ENCODE results near the gene BTBD8.

The BTBD8 gene

DNA sequence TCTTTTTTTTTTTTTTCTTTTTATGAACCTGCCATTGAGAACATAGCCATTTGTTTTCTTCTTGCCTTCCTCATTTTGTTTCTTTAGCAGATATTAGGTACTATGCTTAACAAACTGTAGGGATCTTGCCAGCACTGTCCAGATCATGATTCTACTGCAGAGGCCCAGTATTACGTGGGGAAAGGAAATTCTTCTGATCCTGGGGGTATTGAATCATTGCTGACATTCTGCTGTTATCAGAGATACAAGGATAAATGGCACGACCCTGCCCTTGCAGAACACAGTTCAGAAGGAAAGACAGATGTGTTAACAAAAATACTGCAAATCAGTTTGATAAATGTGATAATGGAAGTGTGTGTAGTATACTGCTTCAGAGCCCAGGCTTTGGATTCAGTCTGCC is 56.2 kb downstream of the BTBD8 start:
- no peak overlapping the region for H3K4me3 ChIP-seq (ENCODE audit: low read length)
- DNase-seq (ENCODE audit: low read depth), result no peak
- TF ChIP-seq, protein P1, sequence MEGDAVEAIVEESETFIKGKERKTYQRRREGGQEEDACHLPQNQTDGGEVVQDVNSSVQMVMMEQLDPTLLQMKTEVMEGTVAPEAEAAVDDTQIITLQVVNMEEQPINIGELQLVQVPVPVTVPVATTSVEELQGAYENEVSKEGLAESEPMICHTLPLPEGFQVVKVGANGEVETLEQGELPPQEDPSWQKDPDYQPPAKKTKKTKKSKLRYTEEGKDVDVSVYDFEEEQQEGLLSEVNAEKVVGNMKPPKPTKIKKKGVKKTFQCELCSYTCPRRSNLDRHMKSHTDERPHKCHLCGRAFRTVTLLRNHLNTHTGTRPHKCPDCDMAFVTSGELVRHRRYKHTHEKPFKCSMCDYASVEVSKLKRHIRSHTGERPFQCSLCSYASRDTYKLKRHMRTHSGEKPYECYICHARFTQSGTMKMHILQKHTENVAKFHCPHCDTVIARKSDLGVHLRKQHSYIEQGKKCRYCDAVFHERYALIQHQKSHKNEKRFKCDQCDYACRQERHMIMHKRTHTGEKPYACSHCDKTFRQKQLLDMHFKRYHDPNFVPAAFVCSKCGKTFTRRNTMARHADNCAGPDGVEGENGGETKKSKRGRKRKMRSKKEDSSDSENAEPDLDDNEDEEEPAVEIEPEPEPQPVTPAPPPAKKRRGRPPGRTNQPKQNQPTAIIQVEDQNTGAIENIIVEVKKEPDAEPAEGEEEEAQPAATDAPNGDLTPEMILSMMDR (IDR thresholded peaks at IDR 0.05; ENCODE audit: insufficient read depth, low read depth, low read length, missing control alignments), result no peak

DNA sequence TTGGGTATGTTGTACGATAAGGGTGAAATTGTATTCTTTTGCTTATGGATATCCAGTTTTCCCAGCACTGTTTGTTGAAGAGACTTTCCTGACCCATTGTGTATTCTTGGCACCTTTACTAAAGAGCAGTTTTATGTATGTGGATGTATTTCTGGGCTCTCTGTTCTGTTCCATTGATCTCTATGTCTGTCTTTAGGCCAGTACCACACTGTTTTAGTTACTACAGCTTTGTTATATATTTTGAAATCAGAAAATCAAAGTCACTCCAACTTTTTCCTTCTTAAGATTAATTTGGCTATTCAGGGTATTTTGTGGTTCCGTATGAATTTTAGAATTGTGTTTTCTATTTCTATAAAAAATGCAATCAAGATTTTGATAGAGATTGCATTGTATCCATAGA is 74.8 kb downstream of the BTBD8 start:
- TF ChIP-seq, protein P1 (IDR thresholded peaks at IDR 0.05; ENCODE audit: insufficient read depth, low read depth, low read length, missing control alignments), result no peak
- no peak overlapping the region for H3K4me3 ChIP-seq (ENCODE audit: low read length)
- no peak for DNase-seq (ENCODE audit: low read depth)

DNA sequence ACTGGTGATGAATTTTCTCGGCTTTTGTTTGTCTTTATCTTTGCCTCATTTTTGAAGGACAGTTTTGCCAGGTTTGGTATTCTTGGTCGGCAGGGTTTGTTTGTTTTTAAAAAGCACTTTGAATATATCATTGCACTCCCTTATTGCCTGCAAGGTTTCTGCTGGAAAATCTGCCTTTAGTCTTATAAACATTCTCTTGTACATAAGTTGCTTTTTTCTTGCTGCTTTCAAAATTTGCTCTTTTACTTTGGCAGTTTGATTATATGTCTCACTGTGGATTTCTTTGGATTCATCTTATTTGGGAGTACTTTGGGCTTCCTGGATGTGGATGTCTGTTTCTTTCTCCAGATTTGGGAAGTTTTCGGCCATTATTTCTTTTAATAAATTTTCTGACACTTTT is 79.4 kb downstream of the BTBD8 start:
- TF ChIP-seq, protein P1 (IDR thresholded peaks at IDR 0.05; ENCODE audit: insufficient read depth, low read depth, low read length, missing control alignments), result no peak
- no peak overlapping the region for H3K4me3 ChIP-seq (ENCODE audit: low read length)
- DNase-seq (ENCODE audit: low read depth), result no peak

DNA sequence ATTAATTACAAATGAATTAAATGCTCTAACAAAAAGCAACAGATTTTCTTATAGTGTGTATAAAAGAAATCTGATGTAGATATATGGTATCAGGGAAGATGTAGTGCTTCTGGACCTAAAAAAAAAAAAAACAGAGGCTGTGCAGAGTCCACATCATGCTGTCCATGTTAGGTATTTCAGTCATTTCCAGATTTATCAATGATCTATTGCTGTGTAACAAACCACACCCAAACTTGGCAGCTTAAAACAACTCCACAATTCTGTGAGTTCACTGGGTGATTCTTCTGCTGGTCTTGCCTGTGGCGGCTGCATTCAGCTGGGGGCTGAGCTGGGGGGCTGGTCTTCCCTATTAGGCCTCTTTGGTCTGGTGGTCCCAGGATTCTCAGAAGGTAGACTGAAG is 85.2 kb downstream of the BTBD8 start:
- H3K4me3 ChIP-seq (ENCODE audit: low read length), result no peak overlapping the region
- no peak for DNase-seq (ENCODE audit: low read depth)
- TF ChIP-seq, protein P1 (IDR thresholded peaks at IDR 0.05; ENCODE audit: insufficient read depth, low read depth, low read length, missing control alignments), result no peak

DNA sequence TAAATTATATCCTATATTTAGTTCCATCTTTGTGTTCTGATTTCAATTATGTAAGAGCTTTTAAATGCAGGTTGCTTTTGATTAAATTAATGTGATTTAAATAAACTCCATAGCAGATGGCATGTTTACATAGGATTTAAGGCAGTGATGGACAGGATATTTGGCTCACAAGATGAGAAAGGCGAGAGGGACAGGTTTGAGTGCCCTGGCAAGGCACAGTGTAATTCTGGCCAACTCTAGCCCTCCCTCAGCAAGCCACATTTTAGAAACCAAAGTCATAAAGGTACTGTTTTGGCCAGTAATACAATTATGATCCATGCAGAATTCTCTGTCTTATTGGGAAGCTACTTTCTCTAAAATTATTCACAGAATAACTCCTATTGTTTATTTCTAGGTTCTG is 87.0 kb downstream of the BTBD8 start:
- no peak overlapping the region for H3K4me3 ChIP-seq (ENCODE audit: low read length)
- TF ChIP-seq, protein P1 (IDR thresholded peaks at IDR 0.05; ENCODE audit: insufficient read depth, low read depth, low read length, missing control alignments), result no peak
- no peak for DNase-seq (ENCODE audit: low read depth)

DNA sequence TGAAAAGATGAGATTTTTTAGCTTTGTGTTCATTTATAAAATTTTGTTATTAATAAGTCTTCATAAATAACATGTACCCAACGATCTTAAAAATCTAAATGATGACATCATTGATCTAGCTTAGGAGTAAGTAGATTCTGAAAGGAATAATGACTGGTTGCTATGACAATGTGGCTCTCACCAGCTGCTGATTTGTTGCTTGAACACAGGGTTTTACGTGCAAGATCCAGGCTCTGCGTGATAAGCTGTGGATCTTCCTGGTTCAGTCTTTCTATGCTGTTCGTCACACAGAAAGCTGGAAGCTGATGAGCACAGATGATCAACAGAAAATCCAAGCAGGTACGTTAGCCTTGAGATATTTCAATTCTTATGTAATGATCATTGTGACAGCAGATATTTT is 88.5 kb downstream of the BTBD8 start:
- TF ChIP-seq, protein P1 (IDR thresholded peaks at IDR 0.05; ENCODE audit: insufficient read depth, low read depth, low read length, missing control alignments), result no peak
- DNase-seq (ENCODE audit: low read depth), result no peak
- no peak overlapping the region for H3K4me3 ChIP-seq (ENCODE audit: low read length)

DNA sequence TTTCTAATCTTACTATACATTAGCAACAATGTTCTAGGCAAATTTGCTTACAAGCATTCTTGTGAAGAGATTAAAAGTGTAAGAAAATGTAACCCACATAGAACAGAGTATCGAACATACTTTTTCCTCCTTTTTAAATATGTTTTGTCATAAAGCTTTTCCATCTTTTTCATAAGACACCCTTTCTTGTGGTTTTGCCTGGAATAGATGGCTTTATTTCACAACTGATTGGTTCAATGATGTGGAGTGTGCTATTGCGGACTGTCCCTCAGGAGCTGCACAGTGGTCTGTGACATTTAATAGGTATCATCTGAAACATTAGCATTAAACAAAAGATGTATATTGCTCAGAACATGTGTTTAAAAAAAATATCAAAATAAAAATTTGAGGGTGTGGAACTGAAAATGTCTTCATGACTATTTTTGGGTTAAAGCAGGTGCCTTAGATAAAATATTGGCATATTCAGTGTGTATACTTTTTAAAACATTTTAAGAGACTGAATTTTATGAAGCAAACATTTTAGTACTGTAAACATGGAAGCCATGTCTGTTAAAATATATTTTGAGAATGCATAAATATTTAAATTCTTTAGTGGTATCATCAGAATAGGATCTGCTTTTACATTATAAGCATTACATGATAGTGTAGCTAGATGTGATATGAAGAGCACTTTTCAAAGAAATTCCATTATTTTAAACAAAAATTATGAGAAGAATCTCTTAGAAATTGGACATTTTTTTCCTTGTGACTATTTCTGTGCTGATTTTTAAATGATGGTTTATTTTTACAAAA is 89.3 kb downstream of the BTBD8 start:
- TF ChIP-seq, protein P1 (IDR thresholded peaks at IDR 0.05; ENCODE audit: insufficient read depth, low read depth, low read length, missing control alignments), result no peak
- DNase-seq (ENCODE audit: low read depth), result no peak
- no peak overlapping the region for H3K4me3 ChIP-seq (ENCODE audit: low read length)

Measured in epithelial cell of esophagus (primary cell).